Activated CD8-positive, alpha-beta memory T cell treated with anti-CD3 and anti-CD28 coated beads for 1 hour (primary cell): ENCODE measurements around the gene CHRM5.

Source experiments
- DNase-seq, 2 donors: peaks; one replicate each; pipeline ENCODE4 v3.0.0-alpha.2; 2020; ENCODE audit warnings: low read depth in 1 of 2; ENCODE audit errors: extremely low read depth in 1 of 2

CHRM5 gene

DNA sequence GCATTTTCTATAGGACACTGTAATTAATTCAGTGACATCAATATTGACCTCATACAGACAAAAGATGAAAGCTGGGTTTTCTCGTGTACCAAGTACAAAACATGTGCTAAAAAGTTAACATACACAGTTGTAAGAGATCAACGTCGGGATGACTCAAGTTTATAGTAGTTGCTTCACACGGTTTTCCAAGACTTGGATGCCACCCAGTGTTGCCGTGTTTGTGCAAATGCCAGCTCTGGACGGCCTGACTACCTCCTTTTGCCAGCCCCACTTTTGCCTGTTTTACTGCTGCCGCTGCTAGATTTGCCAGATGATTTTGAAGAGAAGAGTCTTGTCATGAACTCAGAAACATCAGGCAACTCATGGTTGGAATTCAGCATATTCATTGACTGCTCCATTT lies 115.8 kb downstream of the CHRM5 start:
- DNase-seq: no peak

DNA sequence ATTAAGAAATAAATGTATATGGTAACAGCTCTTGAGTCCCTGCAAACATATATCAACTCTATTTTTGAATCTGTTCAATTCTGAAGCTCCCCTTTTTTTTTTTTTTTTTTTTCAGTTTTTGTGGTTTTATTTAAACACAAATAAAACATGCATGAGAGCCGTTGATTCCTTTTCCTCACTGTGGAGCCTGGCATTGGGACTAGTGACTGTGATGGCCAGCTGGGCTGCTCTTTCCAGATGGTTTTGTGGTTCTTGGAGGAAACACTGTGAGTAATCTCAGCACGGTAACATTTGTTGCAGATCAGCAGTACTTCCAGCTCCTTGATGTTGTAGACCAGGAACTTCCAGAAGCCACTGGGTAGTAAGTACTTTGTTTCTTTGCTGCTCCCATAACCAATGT lies 117.4 kb downstream of the CHRM5 start:
- DNase-seq: no peak

- no peak for DNase-seq
Observed at GRCh38 chr15:34099914-34100313, 131.6 kb downstream of the CHRM5 start.

DNA sequence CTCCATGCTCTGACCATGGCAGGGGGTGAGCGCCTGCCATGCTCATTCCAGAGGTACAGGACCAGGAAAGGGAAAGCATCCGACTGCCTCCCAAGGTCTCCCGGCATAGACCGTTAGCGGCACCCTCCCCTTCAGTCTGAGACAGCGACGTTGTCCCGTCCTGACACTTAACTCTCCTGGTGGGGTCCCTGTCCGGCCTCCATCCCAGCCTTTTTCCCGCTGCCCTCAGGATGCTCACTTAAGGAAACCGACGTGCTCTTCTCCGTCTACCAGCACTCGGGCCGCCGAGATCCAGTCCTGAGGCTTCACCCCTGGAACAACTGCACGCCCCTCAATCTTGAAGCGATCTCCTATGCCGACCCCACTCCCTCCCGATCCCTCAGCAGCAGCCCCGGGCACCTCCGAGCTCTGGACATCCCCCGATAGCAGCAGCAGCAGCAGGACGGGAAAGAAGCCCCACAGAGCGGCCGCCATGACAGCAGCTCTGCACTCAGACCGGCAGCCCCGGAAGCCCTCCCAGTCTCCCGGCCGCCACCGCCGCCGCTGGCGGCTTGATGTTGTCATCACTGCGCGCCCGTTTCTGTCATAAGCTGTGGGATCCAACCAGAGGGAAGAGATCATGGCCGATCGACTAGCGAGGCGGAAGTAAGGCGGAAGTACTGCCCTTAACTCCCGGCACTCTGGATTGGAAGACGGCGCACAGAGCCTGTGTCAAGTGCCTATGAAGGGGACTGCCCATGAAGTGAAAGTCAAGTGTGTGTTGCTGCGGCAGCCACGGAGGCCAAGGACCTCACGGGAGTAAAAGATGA lies 133.3 kb downstream of the CHRM5 start, which contains the start of the genes EMC7 and PGBD4:
EMC7 (minus strand) TSS at position 497 of the 809 bp plus-strand sequence; CDS start at position 474, 23 bp downstream.
PGBD4 (plus strand) TSS at position 718 of the 809 bp plus-strand sequence. CDS start 449 bp downstream, outside the sequence.
- peak; percentile 98 to 100 for DNase-seq

GRCh38 chr15:34102175-34102925 lies 134.1 kb downstream of the CHRM5 start:
- no peak for DNase-seq

GRCh38 chr15:34106423-34106822 lies 138.1 kb downstream of the CHRM5 start:
- no peak for DNase-seq

GRCh38 chr15:34107315-34107714 lies 139.0 kb downstream of the CHRM5 start:
- no peak for DNase-seq

DNA sequence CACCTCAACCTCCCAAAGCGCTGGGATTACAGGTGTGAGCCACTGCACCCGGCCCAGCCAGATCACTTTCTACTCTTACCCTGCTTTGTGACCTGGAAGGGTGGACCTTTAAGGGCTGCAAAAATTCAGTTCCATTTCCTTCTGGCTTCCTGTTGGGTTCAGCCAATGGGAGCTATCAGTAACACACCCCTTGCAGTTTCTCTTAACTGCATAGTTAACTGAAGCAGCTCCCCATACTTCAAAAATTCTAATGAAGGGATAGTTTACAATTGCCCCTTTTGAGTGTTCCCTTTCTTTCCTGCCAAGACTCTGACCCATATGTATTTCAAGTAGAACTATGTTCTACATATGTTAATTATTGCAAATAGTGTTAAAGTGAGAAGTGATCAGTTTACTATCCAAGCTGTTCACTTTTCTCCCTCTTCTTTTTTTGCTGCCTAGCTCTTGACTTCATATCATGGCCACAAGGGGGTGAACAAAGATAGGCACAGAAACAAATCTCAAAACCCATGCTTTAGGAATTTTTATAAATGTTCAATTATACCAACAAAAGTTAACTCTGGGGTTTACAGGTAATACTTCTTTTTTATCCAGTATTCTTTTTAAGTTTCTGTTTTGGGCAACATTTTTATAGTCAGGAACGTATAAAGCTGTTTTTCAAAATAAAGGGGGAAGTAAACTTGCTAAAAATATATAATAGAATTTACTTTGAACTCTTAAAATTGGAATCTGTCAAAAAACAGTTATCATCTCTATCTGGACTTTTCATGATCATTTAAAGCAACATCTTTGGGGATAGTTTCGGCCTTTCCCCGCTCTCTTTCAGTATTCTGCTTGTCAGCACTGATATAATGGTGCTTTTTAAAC lies 141.7 kb downstream of the CHRM5 start:
- no peak for DNase-seq

GRCh38 chr15:34111488-34111887 lies 143.2 kb downstream of the CHRM5 start:
- DNase-seq: no peak

DNA sequence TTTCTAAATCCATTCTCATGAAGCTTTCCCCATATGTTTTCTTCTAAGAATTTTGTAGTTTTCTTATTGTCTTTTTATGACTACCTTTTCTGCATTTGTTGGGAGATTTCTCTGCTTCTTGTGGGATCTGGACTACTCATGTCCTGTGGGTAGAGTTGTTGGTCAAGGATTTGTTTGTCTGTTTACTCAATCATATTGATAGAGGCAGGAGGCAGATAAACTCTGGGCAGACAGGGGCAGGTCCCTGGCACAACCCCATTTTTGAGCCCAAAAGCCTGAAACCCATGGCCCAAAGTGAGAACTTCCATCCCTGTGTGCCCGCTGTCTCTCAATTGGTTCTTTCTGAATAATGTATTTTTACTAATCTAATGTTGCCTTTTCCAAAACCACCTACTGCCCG lies 145.9 kb downstream of the CHRM5 start:
- DNase-seq: no peak

DNA sequence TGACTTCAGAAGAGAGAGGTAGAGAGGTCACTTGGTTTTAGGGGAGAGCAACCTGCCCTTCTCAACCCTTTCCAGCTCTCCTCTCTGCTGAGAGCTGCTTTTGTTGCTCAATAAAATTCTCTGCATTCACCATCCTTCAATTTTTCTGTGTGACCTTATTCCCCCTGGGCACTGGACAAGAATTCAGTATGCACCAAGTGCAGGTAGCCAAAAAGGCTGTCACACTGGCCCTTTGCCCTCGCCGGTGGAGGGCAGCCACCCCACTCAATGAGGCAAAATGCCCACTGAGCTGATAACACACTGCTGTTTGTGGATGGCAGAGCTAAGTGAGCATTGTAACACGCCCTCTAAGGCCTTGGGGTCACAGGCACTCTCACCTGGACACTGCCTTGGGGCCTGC lies 146.4 kb downstream of the CHRM5 start:
- DNase-seq: no peak

- no peak for DNase-seq
Observed at GRCh38 chr15:34116620-34117019, 148.3 kb downstream of the CHRM5 start.
